GM18517 (cell line): Measurements from ENCODE around the gene MYH16.
"Not testable (repeated sequence)": the region's sequence is repeated elsewhere in the genome, so short reads cannot be mapped to it uniquely, and the experiment has no call there.

Experiments used
- ATAC-seq: cut with Tn5 transposase; IDR thresholded peaks from one replicate; pipeline ENCODE4 v1.9.1; 2021; ENCODE audit warnings: mild to moderate bottlenecking, moderate library complexity; ENCODE audit not compliant: unreplicated experiment

The MYH16 gene

GRCh38 chr7:99257675-99258074 lies 15.0 kb upstream of the MYH16 start:
- ATAC-seq = no peak

- no peak for ATAC-seq
Observed at GRCh38 chr7:99258501-99258900, 14.1 kb upstream of the MYH16 start.

GRCh38 chr7:99260395-99260794 lies 12.2 kb upstream of the MYH16 start:
- no peak for ATAC-seq

GRCh38 chr7:99261646-99262045 lies 11.0 kb upstream of the MYH16 start:
- no peak for ATAC-seq

GRCh38 chr7:99265848-99266480 lies 6.7 kb upstream of the MYH16 start:
- ATAC-seq = no peak

- no peak for ATAC-seq
Observed at GRCh38 chr7:99267481-99267840, 5.2 kb upstream of the MYH16 start.

- ATAC-seq = no peak
Observed at GRCh38 chr7:99267841-99268576, 4.6 kb upstream of the MYH16 start.

- ATAC-seq = no peak
Observed at GRCh38 chr7:99268577-99268908, 4.1 kb upstream of the MYH16 start.

GRCh38 chr7:99270702-99271101 lies 1.9 kb upstream of the MYH16 start:
- ATAC-seq = no peak

- not testable (repeated sequence) for ATAC-seq
Observed at GRCh38 chr7:99273561-99273960, 922 bp downstream of the MYH16 start.

GRCh38 chr7:99274908-99275307 lies 2.3 kb downstream of the MYH16 start:
- not testable (repeated sequence) for ATAC-seq

GRCh38 chr7:99275496-99275895 lies 2.9 kb downstream of the MYH16 start:
- no peak for ATAC-seq

- ATAC-seq = no peak
Observed at GRCh38 chr7:99278180-99278579, 5.5 kb downstream of the MYH16 start.

- not testable (repeated sequence) for ATAC-seq
Observed at GRCh38 chr7:99284165-99284564, 11.5 kb downstream of the MYH16 start.

GRCh38 chr7:99287779-99288534 lies 15.3 kb downstream of the MYH16 start:
- ATAC-seq = no peak

GRCh38 chr7:99289185-99289584 lies 16.5 kb downstream of the MYH16 start:
- ATAC-seq = no peak

- not testable (repeated sequence) for ATAC-seq
Observed at GRCh38 chr7:99290148-99290547, 17.5 kb downstream of the MYH16 start.

- ATAC-seq = no peak
Observed at GRCh38 chr7:99290980-99291607, 18.5 kb downstream of the MYH16 start.

GRCh38 chr7:99292127-99292526 lies 19.5 kb downstream of the MYH16 start:
- no peak for ATAC-seq

GRCh38 chr7:99293167-99293566 lies 20.5 kb downstream of the MYH16 start:
- ATAC-seq = no peak

- ATAC-seq = no peak
Observed at GRCh38 chr7:99293650-99294049, 21.0 kb downstream of the MYH16 start.

GRCh38 chr7:99296471-99296870 lies 23.8 kb downstream of the MYH16 start:
- ATAC-seq = no peak
